ENCODE results near the gene TANGO2. TPM values are rescaled to one million over a fixed set of nuclear protein-coding genes. Genes with fewer than 3 reads are reported as not detected.
A peak's percentile ranks its signal among the peaks of the same experiment; 100 is the strongest.

The TANGO2 gene
- total RNA-seq, 1 donor from 2014 or later, result 30.0 TPM

- Mint-ChIP-seq H3K36me3 (ENCODE audit: low read depth) (no peaks in the 10 kb centered on the region), H3K27me3 (ENCODE audit: low read depth) (peaks cover 4% of the 10 kb centered on the region), H3K4me3 (ENCODE audit: low read depth) (peak overlapping the region; percentile 5), H3K9me3 (no peaks in the 10 kb centered on the region), H3K4me1 (ENCODE audit: low read depth) (no peaks in the 10 kb centered on the region), H3K27ac (no peak overlapping the region)
- intact Hi-C loops (cut with micrococcal nuclease), result no loop called here
- peak; percentile 56 for DNase-seq (ENCODE audit: low spot score)
These were observed 34.2 kb upstream of the TANGO2 start for GRCh38 chr22:19986410-19987341.

GRCh38 chr22:19987394-19988306 is 33.3 kb upstream of the TANGO2 start:
- no peak for DNase-seq (ENCODE audit: low spot score)
- Mint-ChIP-seq H3K9me3 (no peaks in the 10 kb centered on the region), H3K4me1 (ENCODE audit: low read depth) (no peaks in the 10 kb centered on the region), H3K27ac (no peak overlapping the region), H3K36me3 (ENCODE audit: low read depth) (no peaks in the 10 kb centered on the region), H3K4me3 (ENCODE audit: low read depth) (no peak overlapping the region), H3K27me3 (ENCODE audit: low read depth) (peaks cover 4% of the 10 kb centered on the region)
- intact Hi-C loops (cut with micrococcal nuclease), result no loop called here

GRCh38 chr22:19988331-19988808 is 32.5 kb upstream of the TANGO2 start:
- H3K27ac Mint-ChIP-seq, result no peak overlapping the region
- intact Hi-C loops (cut with micrococcal nuclease), result no loop called here
- H3K9me3 Mint-ChIP-seq, result no peaks in the 10 kb centered on the region
- H3K36me3 Mint-ChIP-seq (ENCODE audit: low read depth), result no peaks in the 10 kb centered on the region
- DNase-seq (ENCODE audit: low spot score), result no peak
- no peak overlapping the region for H3K4me3 Mint-ChIP-seq (ENCODE audit: low read depth)
- no peaks in the 10 kb centered on the region for H3K4me1 Mint-ChIP-seq (ENCODE audit: low read depth)
- H3K27me3 Mint-ChIP-seq (ENCODE audit: low read depth), result peaks cover 4% of the 10 kb centered on the region

DNA sequence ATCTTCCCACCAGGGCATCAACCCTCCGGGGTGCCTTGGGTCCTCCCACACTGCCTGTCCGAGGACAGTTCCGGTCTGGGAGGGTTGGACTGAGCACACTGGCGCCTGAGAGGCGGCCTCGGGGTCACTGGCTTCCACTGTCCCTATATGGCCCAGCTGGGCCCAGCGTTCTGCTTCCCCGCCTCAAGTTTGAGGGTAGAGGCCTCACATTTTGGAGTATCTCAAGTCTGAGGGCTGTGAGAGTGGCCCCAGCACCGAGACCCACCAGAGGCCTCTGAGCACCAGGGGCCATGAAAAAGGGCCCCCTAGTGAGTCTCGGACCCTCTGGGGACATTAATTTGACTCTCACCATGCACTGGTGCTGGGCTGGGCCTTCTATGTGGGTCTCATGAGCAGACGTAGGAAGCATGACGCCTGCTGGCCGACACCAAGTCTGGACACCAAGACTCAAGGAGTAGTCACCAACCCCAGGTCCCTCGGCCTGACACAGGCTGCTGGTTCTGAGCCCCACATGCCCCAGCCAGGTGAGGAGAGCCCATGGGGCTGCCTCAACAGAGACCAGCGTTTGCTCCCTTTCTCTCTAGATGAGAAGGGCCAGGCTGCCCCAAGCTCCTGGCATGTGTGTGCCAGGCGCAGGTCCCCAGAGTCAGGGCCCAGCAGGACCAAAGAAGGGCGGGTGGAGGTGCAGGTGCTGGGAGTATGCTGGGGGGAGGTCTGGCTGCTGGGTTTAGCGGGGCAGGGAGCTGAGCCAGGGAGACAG is 31.8 kb upstream of the TANGO2 start:
- Mint-ChIP-seq H3K27ac (no peak overlapping the region), H3K4me1 (ENCODE audit: low read depth) (no peaks in the 10 kb centered on the region), H3K36me3 (ENCODE audit: low read depth) (no peaks in the 10 kb centered on the region), H3K27me3 (ENCODE audit: low read depth) (peaks cover 4% of the 10 kb centered on the region), H3K9me3 (no peaks in the 10 kb centered on the region), H3K4me3 (ENCODE audit: low read depth) (no peak overlapping the region)
- DNase-seq (ENCODE audit: low spot score), result no peak
- intact Hi-C loops (cut with micrococcal nuclease), result no loop called here

DNA sequence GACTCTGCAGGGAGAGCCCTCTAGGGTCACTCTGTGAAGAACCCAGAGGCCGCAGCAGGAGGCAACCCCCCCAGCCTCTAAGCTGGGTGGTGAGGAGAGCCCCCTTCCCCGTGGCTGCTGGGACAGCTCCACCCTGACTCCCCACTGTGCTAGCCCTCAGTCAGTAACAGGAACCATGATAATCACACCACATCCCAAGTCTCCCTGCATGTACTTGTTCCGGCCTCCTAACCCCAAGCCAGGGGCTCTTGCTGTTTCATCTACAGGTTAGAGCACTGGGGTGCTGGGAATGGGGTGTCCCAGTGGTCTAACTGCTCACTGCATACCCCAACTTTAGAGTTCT is 31.2 kb upstream of the TANGO2 start:
- Mint-ChIP-seq H3K27ac (no peak overlapping the region), H3K27me3 (ENCODE audit: low read depth) (peaks cover 4% of the 10 kb centered on the region), H3K4me1 (ENCODE audit: low read depth) (no peaks in the 10 kb centered on the region), H3K4me3 (ENCODE audit: low read depth) (no peak overlapping the region), H3K9me3 (no peaks in the 10 kb centered on the region), H3K36me3 (ENCODE audit: low read depth) (no peaks in the 10 kb centered on the region)
- no peak for DNase-seq (ENCODE audit: low spot score)
- intact Hi-C loops (cut with micrococcal nuclease), result no loop called here

DNA sequence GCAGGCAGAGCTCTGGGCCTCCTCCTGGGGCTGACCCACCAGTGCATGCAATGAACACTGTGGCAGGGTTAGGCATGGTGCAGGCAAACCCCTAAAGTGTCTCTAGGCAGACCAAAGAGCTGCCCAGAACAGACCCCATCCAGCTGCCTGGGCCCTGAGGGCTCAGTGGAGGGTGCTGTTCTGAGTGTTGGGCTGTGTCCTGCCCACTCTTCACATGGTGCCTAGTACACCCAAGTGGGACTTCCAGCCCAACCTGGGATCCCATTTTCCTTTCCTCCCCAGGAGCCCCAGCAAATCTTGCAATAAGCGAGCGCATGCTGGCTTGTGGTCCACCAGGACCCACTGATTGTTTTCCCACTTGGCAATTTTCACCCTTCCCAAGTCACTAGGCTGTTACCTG is 30.7 kb upstream of the TANGO2 start:
- Mint-ChIP-seq H3K27ac (no peak overlapping the region), H3K27me3 (ENCODE audit: low read depth) (peaks cover 3% of the 10 kb centered on the region), H3K4me1 (ENCODE audit: low read depth) (no peaks in the 10 kb centered on the region), H3K4me3 (ENCODE audit: low read depth) (no peak overlapping the region), H3K36me3 (ENCODE audit: low read depth) (no peaks in the 10 kb centered on the region), H3K9me3 (no peaks in the 10 kb centered on the region)
- no peak for DNase-seq (ENCODE audit: low spot score)
- intact Hi-C loops (cut with micrococcal nuclease), result no loop called here

DNA sequence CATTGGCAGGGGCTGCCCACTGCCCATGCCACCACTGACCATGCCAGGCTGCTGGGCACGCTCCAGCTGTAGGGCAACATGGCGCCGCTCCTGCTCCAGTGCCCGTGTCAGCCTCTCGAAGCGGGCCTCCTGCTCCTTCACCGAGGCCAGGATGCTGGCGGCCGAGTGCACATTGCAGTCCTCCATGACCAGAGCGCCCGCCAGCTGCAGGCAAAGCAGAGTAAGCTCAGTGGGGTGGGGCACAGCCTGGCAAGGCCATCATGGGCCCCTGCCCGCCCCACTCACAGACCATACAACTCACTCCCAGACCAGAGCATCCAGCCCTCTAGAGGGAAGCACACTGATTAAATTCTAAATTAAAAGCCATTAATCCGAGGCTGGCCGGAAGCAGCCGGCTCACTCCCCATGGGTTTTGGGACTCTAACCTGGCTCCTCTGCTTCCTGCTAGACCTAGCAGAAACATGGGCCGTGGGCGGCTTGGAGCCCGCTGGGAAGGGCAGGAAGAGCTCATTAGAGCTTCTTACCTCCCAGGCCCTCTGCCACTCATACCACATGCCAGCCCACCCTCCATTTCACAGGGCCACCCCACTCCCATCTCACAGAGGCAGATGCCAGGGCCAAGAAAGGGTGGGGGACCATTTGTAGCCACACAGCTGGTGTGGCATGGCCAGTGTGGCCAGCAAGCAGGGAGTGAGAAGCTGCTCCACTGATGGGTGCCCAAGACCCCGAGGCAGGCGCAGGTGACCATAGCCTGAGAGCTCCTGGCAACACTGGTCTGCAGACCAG is 30.1 kb upstream of the TANGO2 start:
- Mint-ChIP-seq H3K27me3 (ENCODE audit: low read depth) (peaks cover 3% of the 10 kb centered on the region), H3K36me3 (ENCODE audit: low read depth) (no peaks in the 10 kb centered on the region), H3K4me3 (ENCODE audit: low read depth) (no peak overlapping the region), H3K4me1 (ENCODE audit: low read depth) (no peaks in the 10 kb centered on the region), H3K27ac (no peak overlapping the region), H3K9me3 (no peaks in the 10 kb centered on the region)
- DNase-seq (ENCODE audit: low spot score), result no peak
- intact Hi-C loops (cut with micrococcal nuclease), result no loop called here

DNA sequence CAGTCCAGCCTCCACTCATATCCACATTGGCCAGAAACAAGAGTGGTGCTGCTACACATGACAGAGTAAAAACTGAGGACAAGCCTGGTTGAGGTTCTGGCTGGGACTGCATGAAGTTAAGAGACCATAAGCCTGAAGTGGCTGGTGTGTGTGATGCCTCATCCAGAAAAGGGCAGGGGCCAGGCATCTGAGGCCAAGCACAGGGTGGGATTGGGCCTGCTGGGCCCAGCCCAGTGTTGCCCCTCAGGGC is 29.6 kb upstream of the TANGO2 start:
- H3K36me3 Mint-ChIP-seq (ENCODE audit: low read depth), result no peaks in the 10 kb centered on the region
- no peak overlapping the region for H3K4me3 Mint-ChIP-seq (ENCODE audit: low read depth)
- DNase-seq (ENCODE audit: low spot score), result no peak
- peaks cover under 1% of the 10 kb centered on the region for H3K27me3 Mint-ChIP-seq (ENCODE audit: low read depth)
- H3K4me1 Mint-ChIP-seq (ENCODE audit: low read depth), result no peaks in the 10 kb centered on the region
- intact Hi-C loops (cut with micrococcal nuclease), result no loop called here
- no peaks in the 10 kb centered on the region for H3K9me3 Mint-ChIP-seq
- no peak overlapping the region for H3K27ac Mint-ChIP-seq

GRCh38 chr22:19991645-19992451 is 29.1 kb upstream of the TANGO2 start:
- H3K36me3 Mint-ChIP-seq (ENCODE audit: low read depth), result no peaks in the 10 kb centered on the region
- H3K27ac Mint-ChIP-seq, result no peak overlapping the region

GRCh38 chr22:19992481-19992911 is 28.4 kb upstream of the TANGO2 start:
- no peaks in the 10 kb centered on the region for H3K36me3 Mint-ChIP-seq (ENCODE audit: low read depth)
- no peaks in the 10 kb centered on the region for H3K4me1 Mint-ChIP-seq (ENCODE audit: low read depth)
- no peak overlapping the region for H3K4me3 Mint-ChIP-seq (ENCODE audit: low read depth)
- no peaks in the 10 kb centered on the region for H3K9me3 Mint-ChIP-seq
- no peak for DNase-seq (ENCODE audit: low spot score)
- H3K27me3 Mint-ChIP-seq (ENCODE audit: low read depth), result no peaks in the 10 kb centered on the region
- H3K27ac Mint-ChIP-seq, result no peak overlapping the region
- intact Hi-C loops (cut with micrococcal nuclease), result no loop called here

More at GRCh38 chr22:19991645-19992451, 29.1 kb upstream of the TANGO2 start:
- no peak overlapping the region for H3K4me3 Mint-ChIP-seq (ENCODE audit: low read depth)
- no peaks in the 10 kb centered on the region for H3K27me3 Mint-ChIP-seq (ENCODE audit: low read depth)
- no peaks in the 10 kb centered on the region for H3K9me3 Mint-ChIP-seq
- intact Hi-C loops (cut with micrococcal nuclease), result no loop called here
- no peak for DNase-seq (ENCODE audit: low spot score)
- H3K4me1 Mint-ChIP-seq (ENCODE audit: low read depth), result no peaks in the 10 kb centered on the region

GRCh38 chr22:19992921-19993355 is 28.0 kb upstream of the TANGO2 start:
- Mint-ChIP-seq H3K27me3 (ENCODE audit: low read depth) (no peaks in the 10 kb centered on the region), H3K36me3 (ENCODE audit: low read depth) (no peaks in the 10 kb centered on the region), H3K27ac (no peak overlapping the region), H3K9me3 (no peaks in the 10 kb centered on the region), H3K4me3 (ENCODE audit: low read depth) (no peak overlapping the region), H3K4me1 (ENCODE audit: low read depth) (no peaks in the 10 kb centered on the region)
- DNase-seq (ENCODE audit: low spot score), result no peak
- intact Hi-C loops (cut with micrococcal nuclease), result no loop called here

Data from activated T-helper 2 cell treated with anti-CD3 and anti-CD28 coated beads, Interferon-gamma antibody, Interleukin-2, Interleukin-4, amounts not matched to agents 10 μg/mL and 5 μg/mL and 100 μg/mL, durations not matched to agents 14 hours and 24 hours and 36 hours (primary cell).